Suppressor macrophage treated with lipopolysaccharide for 4 hours (primary cell): ENCODE results near the gene ZACN.
"Not testable (repeated sequence)": the region's sequence is repeated elsewhere in the genome, so short reads cannot be mapped to it uniquely, and the experiment has no call there.

ENCODE experiments used
- DNase-seq: peaks from one replicate; pipeline ENCODE4 v3.0.0-alpha.2; 2020

Gene ZACN

DNA sequence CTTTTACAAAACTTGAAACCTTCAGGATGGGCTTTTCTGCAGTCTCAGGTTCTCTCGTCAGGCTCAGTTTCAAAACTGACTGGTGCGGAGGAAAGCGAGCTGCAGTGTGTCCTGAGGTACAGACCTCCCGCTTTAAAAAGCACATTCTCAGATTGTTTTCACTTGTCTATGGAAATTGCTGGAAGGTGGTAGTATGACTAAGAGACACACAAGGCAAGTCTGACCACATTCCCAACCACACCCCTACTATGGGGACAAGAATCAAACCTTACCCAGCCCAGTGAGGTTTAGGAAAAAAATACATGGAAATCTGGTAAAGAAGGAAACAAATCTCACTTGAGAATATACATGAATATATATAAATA is 24.9 kb upstream of the ZACN start:
- DNase-seq = peak; percentile 14

DNA sequence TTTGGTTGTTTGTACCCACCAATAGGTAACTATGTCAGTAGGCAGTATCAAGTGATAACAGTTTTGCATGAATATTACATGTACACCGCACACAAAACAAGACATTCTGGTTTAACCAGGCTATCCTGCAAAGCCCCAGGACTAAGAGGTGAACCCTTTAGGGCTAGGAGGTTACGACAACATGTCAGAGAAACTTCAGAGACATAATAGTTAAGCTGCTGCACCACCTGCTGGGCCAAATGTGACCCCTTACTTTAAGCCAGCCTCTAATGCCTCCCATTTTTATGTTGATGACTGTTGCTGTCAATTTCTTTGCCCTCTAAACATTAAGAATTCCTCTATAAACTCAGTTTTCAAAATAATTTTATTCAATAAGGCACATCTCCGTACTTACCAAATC is 22.1 kb upstream of the ZACN start:
- DNase-seq = no peak

DNA sequence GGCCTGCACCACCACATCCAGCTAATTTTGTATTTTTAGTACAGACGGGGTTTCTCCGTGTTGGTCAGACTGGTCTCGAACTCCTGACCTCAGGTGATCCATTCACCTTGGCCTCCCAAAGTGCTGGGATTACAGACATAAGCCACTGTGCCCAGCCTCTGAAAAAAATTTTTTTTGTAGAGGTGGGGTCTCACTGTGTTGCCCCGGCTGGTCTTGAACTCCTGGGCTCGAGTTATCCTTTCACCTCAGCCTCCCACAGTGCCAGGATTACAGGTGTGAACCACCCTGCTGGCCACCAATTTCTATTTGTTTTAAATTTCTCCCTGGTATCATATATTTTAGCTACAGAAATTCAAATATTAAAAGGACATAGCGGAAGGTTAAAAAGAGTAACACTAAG is 20.7 kb upstream of the ZACN start:
- DNase-seq = not testable (repeated sequence)

DNA sequence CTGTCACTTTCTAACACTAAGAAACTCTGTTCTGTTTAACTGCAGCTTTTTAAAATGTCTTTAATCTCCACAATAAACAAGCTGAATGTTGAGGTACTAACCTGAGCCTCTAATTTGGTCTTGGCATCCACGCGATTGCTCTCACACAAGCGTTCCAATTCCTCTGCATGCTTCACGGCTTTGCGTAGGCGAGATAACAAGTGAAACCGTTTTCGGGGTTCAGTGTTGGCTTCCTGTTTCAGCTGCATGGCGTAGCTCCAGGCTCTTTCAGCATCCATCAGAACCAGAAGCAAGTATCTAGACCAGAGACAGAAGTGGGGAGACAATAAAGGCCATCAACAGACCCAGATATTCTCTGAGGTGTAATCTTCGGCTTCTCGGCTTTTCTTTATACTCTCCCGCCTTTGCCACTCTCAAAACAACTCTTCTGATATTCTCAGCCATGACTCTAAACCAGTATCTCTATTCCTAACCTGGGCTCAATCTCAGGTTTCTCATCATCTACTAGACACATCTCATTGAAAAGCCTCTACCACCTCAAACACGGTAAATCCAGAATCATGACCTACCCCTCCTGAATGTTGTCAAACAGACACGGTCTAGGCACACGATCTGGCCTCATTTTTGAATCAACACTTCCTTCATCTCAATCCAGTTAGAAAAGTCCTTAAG is 15.0 kb upstream of the ZACN start:
- DNase-seq = no peak

DNA sequence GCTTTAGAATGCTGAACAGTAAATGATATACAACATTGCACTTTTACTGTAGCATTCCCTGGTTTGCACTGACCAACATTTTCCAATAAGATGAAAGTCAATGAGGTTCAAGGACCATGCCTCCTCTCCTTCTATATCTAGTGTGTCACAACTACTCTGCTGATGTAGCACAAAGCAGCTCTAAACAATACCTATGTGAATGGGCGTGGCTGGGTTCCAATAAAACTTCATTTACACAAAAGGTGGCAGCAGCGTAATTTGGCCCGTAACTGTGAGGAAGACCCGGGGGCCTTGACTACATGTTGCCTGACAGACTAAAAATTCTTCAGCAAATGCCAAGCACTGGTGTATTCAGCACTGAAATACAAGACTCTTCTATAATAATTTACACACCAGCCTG is 13.2 kb upstream of the ZACN start:
- DNase-seq = no peak

DNA sequence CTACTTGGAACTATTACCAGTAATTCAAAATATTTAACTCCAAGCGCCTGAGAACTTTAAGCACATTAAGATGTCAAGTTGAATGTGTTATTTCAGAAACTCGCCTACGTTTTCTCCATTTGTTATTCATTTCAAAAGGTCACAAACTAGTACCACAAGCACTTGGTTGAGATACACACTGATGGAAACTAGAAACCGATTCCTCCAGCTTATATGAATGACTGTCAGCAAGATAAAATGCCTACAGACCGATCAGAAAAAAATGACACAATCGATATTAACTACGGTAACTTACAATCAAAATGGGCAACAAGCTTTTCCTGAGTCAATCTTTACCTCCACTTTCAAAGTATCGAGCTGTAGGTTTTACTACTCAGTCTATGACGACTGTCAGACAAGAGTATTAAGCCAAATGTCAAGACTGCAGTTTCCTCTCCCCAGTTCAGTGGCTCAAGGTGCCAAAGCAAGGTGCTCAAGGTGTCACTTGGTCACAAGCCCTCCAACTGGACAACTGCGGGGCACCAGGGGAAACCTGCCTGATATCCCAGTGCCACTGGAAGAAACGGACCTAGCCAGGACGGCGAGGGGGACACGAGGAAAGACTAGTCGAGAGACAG is 7.3 kb upstream of the ZACN start:
- DNase-seq = no peak

DNA sequence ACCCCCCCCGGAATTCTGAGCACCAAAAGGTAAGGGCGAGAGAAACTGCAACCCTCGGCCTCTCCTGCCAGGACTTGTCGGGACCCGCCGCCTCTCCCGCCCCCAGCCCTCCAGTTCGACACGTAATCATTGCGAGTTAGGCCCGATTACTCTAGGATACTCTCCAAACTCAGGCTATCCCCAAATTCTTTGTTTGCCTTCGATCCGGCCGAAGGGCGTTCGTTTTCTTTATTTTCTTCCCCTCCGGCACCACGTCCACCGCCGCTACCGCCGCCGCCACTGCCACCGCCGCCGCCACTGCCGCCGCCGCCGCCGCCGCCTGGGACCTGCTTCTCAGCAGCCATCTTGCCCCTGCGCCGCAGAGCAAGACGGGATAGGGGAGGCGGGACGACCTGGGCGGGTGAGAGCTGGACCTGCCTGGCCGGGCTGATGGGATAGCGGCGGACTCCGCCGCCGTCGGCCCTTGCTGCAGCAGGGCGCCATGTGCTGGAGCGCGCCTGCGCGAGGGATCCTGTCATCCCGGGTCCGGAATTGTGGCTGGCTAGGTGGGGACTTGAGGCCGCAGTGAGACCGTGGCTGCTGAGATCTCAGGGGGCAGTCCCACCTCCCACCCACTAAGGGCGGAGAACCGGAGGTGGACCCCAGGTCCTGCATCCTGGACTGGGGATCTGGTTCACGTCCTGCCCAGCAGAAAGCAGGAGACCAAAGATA is 6.7 kb upstream of the ZACN start, which contains the start of gene SRP68:
SRP68 (minus strand) TSS at position 370 of the 711 bp plus-strand sequence; CDS start at position 344, 26 bp downstream.
- peak; percentile 94 for DNase-seq

DNA sequence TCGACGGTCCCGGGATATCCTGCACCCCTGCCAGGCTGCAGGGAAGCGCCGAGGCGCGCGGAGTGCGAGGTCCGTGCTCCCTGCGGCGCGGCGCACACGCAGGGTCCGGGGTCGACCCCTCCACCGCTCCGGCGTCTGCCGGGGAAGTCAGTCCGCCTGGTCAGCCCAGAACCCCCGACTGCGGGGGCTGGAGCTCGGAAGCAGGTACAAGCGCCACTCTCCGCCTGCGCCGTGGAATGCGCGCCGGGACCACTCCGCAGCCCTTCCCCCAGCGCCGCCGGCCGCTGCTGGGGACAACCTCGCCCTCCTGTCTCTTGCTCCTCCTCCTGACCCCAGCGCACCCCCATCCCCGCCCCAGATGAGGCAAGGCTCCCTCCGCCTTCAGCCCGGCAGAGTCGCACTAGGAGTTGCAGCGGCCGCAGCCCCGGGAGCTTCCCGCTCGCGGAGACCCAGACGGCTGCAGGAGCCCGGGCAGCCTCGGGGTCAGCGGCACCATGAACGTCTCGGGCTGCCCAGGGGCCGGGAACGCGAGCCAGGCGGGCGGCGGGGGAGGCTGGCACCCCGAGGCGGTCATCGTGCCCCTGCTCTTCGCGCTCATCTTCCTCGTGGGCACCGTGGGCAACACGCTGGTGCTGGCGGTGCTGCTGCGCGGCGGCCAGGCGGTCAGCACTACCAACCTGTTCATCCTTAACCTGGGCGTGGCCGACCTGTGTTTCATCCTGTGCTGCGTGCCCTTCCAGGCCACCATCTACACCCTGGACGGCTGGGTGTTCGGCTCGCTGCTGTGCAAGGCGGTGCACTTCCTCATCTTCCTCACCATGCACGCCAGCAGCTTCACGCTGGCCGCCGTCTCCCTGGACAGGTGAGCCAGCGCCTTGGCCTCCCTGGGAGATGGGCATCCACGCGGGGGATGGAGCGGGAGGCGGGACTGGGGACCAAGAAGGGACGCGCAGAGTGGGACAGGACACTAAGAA is 4.3 kb upstream of the ZACN start, which contains the start of gene GALR2:
GALR2 (plus strand) TSS at position 392 of the 974 bp plus-strand sequence; CDS start at position 495, 103 bp downstream.
- DNase-seq = no peak

DNA sequence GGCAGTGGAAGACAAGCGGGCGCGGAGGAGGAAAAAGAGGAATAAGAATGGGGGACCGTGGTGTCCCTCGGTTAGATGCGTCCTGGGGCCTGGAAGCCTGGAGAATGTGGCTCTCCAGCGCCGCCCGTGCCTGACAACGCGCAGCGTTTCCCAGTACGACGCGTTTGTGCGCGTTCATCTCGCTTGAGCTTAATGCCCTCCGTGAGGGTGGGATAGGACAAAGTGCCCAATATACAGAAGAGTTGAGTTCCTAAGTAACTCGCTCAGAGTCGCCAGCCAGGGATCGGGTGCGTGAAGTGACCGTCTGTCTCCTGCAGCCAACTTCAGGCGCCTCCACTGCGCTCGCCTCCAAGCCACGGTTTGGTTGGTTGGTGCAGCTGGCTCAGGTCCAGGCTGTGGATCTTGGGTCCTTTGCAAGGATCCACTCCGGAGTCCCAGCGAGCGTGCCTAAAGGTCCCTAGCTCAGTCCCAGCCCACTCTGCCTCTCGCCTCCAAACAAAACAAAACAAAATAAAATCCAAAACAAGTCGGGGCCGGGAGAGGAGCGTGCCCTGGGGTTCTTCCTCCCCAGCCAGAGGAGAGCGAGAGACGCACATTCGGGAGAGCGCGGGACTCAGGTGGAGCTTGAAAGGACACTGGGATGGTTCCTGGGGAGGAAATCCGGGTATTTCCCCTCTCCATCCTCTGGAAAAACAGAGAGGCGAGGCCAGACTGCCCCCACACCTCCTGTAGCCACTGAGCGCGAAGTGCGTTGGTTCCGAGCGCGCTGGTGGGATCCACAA is 3.4 kb upstream of the ZACN start:
- DNase-seq = peak; percentile 36

DNA sequence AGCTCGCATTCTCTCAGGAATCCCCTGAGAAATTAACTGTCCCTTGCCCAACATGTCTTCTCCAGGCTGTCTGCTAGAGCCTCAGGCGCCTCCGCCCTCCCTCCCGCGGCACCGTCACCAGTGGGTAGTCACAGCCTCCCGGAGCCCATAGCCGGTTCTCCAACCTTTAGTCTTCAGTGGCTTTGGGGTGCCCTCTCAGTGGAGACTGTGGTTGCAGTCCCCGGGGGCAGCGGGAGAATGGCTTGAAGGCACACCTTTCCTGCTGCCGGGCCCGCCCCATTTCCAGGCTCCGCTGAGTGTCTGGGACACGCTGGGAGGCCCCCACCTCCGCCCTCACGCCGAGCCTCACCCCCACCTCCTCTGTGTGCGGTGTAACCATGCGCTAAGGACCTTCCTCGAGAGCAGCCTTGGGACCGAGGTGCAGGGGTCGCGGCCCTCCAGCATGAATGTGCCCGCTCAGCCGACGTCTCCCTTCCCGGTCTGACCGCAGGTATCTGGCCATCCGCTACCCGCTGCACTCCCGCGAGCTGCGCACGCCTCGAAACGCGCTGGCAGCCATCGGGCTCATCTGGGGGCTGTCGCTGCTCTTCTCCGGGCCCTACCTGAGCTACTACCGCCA is 2.7 kb upstream of the ZACN start:
- DNase-seq = no peak

DNA sequence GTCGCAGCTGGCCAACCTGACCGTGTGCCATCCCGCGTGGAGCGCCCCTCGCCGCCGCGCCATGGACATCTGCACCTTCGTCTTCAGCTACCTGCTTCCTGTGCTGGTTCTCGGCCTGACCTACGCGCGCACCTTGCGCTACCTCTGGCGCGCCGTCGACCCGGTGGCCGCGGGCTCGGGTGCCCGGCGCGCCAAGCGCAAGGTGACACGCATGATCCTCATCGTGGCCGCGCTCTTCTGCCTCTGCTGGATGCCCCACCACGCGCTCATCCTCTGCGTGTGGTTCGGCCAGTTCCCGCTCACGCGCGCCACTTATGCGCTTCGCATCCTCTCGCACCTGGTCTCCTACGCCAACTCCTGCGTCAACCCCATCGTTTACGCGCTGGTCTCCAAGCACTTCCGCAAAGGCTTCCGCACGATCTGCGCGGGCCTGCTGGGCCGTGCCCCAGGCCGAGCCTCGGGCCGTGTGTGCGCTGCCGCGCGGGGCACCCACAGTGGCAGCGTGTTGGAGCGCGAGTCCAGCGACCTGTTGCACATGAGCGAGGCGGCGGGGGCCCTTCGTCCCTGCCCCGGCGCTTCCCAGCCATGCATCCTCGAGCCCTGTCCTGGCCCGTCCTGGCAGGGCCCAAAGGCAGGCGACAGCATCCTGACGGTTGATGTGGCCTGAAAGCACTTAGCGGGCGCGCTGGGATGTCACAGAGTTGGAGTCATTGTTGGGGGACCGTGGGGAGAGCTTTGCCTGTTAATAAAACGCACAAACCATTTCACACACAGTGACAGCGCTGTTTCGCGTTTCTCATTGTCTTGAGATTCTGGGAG is 2.0 kb upstream of the ZACN start:
- DNase-seq = peak; percentile 39

DNA sequence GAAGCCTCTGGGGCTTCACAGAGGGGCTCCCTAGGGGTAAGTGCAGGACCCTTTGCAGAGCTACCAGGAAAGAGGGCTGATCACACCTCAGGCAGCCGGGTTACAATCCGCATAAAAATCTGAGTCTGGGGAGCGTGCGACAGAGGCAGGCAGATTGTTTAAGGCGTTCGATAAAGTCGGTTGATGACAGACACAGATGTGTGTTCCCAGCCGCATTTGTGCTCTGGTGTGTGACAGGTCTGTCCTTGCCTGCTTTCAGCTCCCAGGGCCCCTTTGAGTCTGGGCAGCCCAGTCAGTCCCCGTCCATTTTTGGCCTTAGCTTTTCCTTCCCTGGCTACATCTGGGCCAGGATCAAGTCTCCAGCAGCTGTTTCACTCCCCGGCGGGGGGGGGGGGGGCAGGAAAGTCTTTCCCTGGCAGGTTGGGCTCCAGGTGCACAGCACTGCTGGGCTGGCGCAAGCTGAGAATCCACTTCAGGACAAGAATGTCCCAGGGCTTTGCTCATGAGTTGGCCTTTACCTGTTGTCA is 1.3 kb upstream of the ZACN start:
- no peak for DNase-seq

DNA sequence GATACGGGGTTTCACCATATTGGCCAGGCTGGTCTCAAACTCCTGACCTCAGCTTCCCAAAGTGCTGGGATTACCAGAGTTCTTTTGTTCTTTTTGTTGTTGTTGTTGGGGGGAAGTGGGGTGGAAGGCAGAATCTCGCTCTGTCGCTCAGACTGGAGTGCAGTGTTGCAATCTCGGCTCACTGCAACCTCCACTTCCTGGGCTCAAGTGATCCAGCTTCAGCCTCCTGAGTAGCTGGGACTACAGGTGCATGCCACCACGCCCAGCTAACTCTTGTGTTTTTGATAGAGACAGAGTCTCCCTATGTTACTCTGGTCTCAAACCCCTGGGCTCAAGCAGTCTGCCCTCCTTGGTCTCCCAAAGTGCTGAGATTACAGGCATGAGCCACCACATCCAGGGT is 612 bp upstream of the ZACN start:
- not testable (repeated sequence) for DNase-seq

DNA sequence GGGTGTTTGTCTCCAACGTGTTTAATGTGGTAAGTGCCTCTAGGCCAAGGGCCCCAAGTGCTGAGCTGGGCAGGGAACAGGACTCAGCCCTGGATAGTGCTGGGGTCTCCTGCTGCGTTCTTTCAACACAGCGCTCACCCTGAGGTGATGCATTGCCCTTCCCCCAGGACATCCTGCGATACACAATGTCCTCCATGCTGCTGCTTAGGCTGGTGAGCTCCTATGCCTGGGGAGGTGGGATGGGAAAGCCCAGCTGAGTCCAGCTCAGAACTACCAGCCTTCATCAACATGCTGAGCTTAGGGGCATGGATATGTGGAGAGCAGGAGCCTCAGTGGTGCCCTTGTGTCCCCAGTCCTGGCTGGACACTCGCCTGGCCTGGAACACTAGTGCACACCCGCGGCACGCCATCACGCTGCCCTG is 563 bp downstream of the ZACN start:
- DNase-seq = no peak

DNA sequence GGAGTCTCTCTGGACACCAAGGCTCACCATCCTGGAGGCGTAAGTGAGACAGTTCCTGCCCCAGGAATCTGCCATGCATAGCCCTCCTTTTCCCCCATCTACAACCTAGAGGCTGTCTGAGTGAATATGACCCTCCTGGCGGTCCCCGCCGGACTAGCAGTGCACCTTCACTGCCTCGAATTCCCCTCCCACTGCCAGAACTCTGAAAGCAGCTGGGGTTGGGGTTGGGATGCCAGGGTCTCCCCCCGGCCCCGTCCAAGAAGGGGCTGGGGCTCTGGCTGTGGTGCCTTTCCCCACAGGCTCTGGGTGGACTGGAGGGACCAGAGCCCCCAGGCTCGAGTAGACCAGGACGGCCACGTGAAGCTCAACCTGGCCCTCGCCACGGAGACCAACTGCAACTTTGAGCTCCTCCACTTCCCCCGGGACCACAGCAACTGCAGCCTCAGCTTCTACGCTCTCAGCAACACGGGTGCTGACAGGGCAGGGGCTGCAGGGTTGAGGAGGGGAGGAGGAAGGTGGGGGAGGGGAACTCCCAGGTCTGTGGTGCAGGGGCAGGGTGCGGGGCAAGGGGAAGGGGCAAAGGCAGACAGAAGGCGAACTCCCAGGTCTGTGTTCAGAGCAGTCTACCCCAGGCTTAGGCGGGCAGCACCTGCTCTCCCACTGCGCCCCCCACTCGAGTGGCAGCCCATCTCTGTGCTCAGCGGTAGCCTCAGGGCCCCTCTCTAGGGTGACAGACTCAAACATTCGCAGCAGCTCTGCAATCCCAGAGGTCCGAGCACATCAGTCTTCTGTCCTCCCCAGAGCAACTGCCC is 1.2 kb downstream of the ZACN start:
- DNase-seq = no peak

DNA sequence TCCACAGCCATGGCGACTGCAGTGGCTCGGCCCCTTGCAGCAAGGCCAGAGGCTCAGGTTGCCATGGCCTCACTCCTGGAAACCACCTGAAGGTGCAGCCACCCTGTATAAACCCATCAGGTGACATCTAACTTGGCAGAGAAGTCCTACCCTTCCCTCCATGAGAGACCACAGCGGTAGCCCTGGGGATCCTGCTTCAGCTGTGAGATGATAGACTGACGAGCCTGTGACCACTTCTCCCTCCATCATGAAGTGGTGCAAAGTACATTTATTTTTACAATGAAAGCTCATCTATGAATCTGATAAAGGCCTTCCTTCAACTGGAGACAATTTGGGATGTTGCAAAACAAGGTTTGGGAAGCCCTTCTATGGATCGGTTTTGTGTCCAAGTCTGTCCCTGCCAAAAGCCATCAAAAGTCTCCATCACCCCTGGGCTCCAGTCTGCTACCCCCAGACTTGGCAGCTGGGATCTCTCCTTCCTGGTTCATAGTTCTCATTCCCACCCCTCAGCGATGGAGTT is 1.8 kb downstream of the ZACN start:
- DNase-seq = no peak

DNA sequence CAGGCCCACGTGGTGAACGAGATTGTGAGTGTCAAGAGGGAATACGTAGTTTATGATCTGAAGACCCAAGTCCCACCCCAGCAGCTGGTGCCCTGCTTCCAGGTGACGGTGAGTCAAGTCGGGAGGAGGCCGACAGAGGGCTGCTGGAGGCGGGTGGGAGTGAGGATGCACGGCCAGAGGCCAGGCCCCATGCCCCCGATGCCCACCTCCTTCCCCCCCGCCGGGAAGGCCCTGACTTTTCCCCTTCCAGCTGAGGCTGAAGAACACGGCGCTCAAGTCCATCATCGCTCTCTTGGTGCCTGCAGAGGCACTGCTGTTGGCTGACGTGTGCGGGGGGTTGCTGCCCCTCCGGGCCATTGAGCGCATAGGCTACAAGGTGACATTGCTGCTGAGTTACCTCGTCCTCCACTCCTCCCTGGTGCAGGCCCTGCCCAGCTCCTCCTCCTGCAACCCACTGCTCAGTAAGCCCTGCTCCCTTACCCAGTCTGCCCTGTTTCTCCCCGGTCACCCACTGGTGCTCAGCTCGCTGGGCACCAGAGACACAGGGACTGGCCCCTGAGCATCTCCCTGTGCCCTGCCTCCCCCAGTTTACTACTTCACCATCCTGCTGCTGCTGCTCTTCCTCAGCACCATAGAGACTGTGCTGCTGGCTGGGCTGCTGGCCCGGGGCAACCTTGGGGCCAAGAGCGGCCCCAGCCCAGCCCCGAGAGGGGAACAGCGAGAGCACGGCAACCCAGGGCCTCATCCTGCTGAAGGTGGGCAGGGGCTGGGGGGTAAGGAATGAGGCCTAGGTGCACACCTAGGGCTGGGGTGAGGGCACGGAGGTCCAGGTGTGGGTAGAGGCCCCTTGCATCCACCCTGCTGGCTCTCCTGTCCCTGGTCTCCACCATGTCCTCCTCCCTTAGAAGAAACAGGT is 2.6 kb downstream of the ZACN start:
- no peak for DNase-seq
